ENCODE measurements around the gene C17orf78. TPM values are rescaled to one million over a fixed set of nuclear protein-coding genes. Genes with fewer than 3 reads are reported as not detected.

Gene C17orf78
- total RNA-seq, 2 experiments from 2014 or later, result not detected

Other genes starting within 250 kb of the C17orf78 start
- 10 to 100 TPM; 52.6 to 59.8 TPM for gene ACACA, start 30.9 kb downstream of the C17orf78 start, total RNA-seq
- gene TADA2A, start 30.9 kb downstream of the C17orf78 start, total RNA-seq, result 10 to 100 TPM; 27.3 to 29.5 TPM
- 1 to 10 TPM; 7.0 to 7.9 TPM for gene DUSP14, start 113.9 kb downstream of the C17orf78 start, total RNA-seq
- gene SYNRG, start 233.4 kb downstream of the C17orf78 start, total RNA-seq, result 10 to 100 TPM; 39.1 to 40.1 TPM